Activated naive CD4-positive, alpha-beta T cell treated with anti-CD3 and anti-CD28 coated beads, Interleukin-2, amount 50 U/mL, for 24 hours (primary cell): Measurements from ENCODE around the gene DENND6A.
"Not testable (repeated sequence)": the region's sequence is repeated elsewhere in the genome, so short reads cannot be mapped to it uniquely, and the experiment has no call there.

Source experiments
- H3K27ac Mint-ChIP-seq: one replicate; pipeline ENCODE4 v1.8.0; 2021; ENCODE audit warnings: mild to moderate bottlenecking, mixed read lengths
- H3K27me3 Mint-ChIP-seq: one replicate; pipeline ENCODE4 v1.8.0; 2021; ENCODE audit warnings: mixed read lengths
- H3K36me3 Mint-ChIP-seq: one replicate; pipeline ENCODE4 v1.8.0; 2021; ENCODE audit warnings: mixed read lengths
- H3K4me1 Mint-ChIP-seq: one replicate; pipeline ENCODE4 v1.8.0; 2021; ENCODE audit warnings: mixed read lengths
- H3K4me3 Mint-ChIP-seq: one replicate; pipeline ENCODE4 v1.8.0; 2021; ENCODE audit warnings: mild to moderate bottlenecking, mixed read lengths
- H3K9me3 Mint-ChIP-seq: one replicate; pipeline ENCODE4 v1.8.0; 2021; ENCODE audit warnings: mixed read lengths

Gene DENND6A

GRCh38 chr3:57709031-57709430 lies 16.2 kb upstream of the DENND6A start:
- Mint-ChIP-seq H3K9me3 (no peaks in the 10 kb centered on the region), H3K4me3 (no peak overlapping the region), H3K4me1 (peaks cover 3% of the 10 kb centered on the region), H3K27me3 (no peaks in the 10 kb centered on the region), H3K36me3 (no peaks in the 10 kb centered on the region), H3K27ac (no peak overlapping the region)

- Mint-ChIP-seq H3K27me3 (no peaks in the 10 kb centered on the region), H3K27ac (no peak overlapping the region), H3K4me3 (no peak overlapping the region), H3K36me3 (no peaks in the 10 kb centered on the region), H3K4me1 (peaks cover 3% of the 10 kb centered on the region), H3K9me3 (no peaks in the 10 kb centered on the region)
Measured at GRCh38 chr3:57706462-57706861, 13.6 kb upstream of the DENND6A start.

GRCh38 chr3:57705351-57705750 lies 12.5 kb upstream of the DENND6A start:
- not testable (repeated sequence) for H3K27ac Mint-ChIP-seq, H3K4me1 Mint-ChIP-seq, H3K36me3 Mint-ChIP-seq

GRCh38 chr3:57701781-57702180 lies 8.9 kb upstream of the DENND6A start:
- H3K36me3 Mint-ChIP-seq = no peaks in the 10 kb centered on the region
- no peaks in the 10 kb centered on the region for H3K9me3 Mint-ChIP-seq
- H3K27ac Mint-ChIP-seq = no peak overlapping the region
- no peak overlapping the region for H3K4me3 Mint-ChIP-seq
- no peaks in the 10 kb centered on the region for H3K27me3 Mint-ChIP-seq
- H3K4me1 Mint-ChIP-seq = no peaks in the 10 kb centered on the region

More at GRCh38 chr3:57705351-57705750, 12.5 kb upstream of the DENND6A start:
- H3K27me3 Mint-ChIP-seq, H3K4me3 Mint-ChIP-seq, H3K9me3 Mint-ChIP-seq: not testable (repeated sequence)

- no peak overlapping the region for H3K4me3 Mint-ChIP-seq
- H3K36me3 Mint-ChIP-seq = no peaks in the 10 kb centered on the region
- H3K4me1 Mint-ChIP-seq = no peaks in the 10 kb centered on the region
- no peaks in the 10 kb centered on the region for H3K27me3 Mint-ChIP-seq
- H3K9me3 Mint-ChIP-seq = no peaks in the 10 kb centered on the region
- no peak overlapping the region for H3K27ac Mint-ChIP-seq
Measured at GRCh38 chr3:57700737-57701136, 7.9 kb upstream of the DENND6A start.

- no peaks in the 10 kb centered on the region for H3K36me3 Mint-ChIP-seq
- H3K4me1 Mint-ChIP-seq = no peaks in the 10 kb centered on the region
- no peak overlapping the region for H3K27ac Mint-ChIP-seq
- no peaks in the 10 kb centered on the region for H3K9me3 Mint-ChIP-seq
- H3K4me3 Mint-ChIP-seq = no peak overlapping the region
- H3K27me3 Mint-ChIP-seq = no peaks in the 10 kb centered on the region
Measured at GRCh38 chr3:57699591-57699990, 6.7 kb upstream of the DENND6A start.

GRCh38 chr3:57696801-57697321 lies 4.0 kb upstream of the DENND6A start:
- no peaks in the 10 kb centered on the region for H3K9me3 Mint-ChIP-seq
- H3K4me1 Mint-ChIP-seq = no peaks in the 10 kb centered on the region
- H3K27ac Mint-ChIP-seq = no peak overlapping the region
- no peaks in the 10 kb centered on the region for H3K36me3 Mint-ChIP-seq
- H3K4me3 Mint-ChIP-seq = no peak overlapping the region
- no peaks in the 10 kb centered on the region for H3K27me3 Mint-ChIP-seq

GRCh38 chr3:57694146-57694545 lies 1.3 kb upstream of the DENND6A start:
- Mint-ChIP-seq H3K4me1 (peaks cover 27% of the 10 kb centered on the region), H3K9me3 (no peaks in the 10 kb centered on the region), H3K27me3 (no peaks in the 10 kb centered on the region), H3K36me3 (no peaks in the 10 kb centered on the region), H3K27ac (no peak overlapping the region), H3K4me3 (peak overlapping the region; percentile 24)

- H3K27me3 Mint-ChIP-seq, H3K36me3 Mint-ChIP-seq, H3K9me3 Mint-ChIP-seq: not testable (repeated sequence)
- H3K27ac Mint-ChIP-seq = peak overlapping the region; percentile 86
- peaks cover 43% of the 10 kb centered on the region for H3K4me1 Mint-ChIP-seq
- H3K4me3 Mint-ChIP-seq = peak overlapping the region; percentile 91
Measured at GRCh38 chr3:57692133-57692395, 813 bp downstream of the DENND6A start.

- H3K27ac Mint-ChIP-seq = peak overlapping the region; percentile 86
- H3K36me3 Mint-ChIP-seq = peaks cover 2% of the 10 kb centered on the region
- H3K9me3 Mint-ChIP-seq = no peaks in the 10 kb centered on the region
- peaks cover 48% of the 10 kb centered on the region for H3K4me1 Mint-ChIP-seq
- H3K27me3 Mint-ChIP-seq = no peaks in the 10 kb centered on the region
- H3K4me3 Mint-ChIP-seq = peak overlapping the region; percentile 91
Measured at GRCh38 chr3:57691411-57692132, 1.3 kb downstream of the DENND6A start.

- Mint-ChIP-seq H3K27me3 (no peaks in the 10 kb centered on the region), H3K9me3 (no peaks in the 10 kb centered on the region), H3K27ac (peak overlapping the region; percentile 30), H3K4me1 (peaks cover 59% of the 10 kb centered on the region), H3K36me3 (peaks cover 2% of the 10 kb centered on the region), H3K4me3 (peak overlapping the region; percentile 26)
Measured at GRCh38 chr3:57689367-57690053, 3.4 kb downstream of the DENND6A start.

GRCh38 chr3:57688291-57688690 lies 4.6 kb downstream of the DENND6A start:
- H3K9me3 Mint-ChIP-seq = no peaks in the 10 kb centered on the region
- no peaks in the 10 kb centered on the region for H3K27me3 Mint-ChIP-seq
- H3K36me3 Mint-ChIP-seq = peaks cover 2% of the 10 kb centered on the region
- peaks cover 64% of the 10 kb centered on the region for H3K4me1 Mint-ChIP-seq
- peak overlapping the region; percentile 27 for H3K4me3 Mint-ChIP-seq
- H3K27ac Mint-ChIP-seq = peak overlapping the region; percentile 65

- Mint-ChIP-seq H3K4me3 (no peak overlapping the region), H3K9me3 (peaks cover 4% of the 10 kb centered on the region), H3K36me3 (peaks cover 21% of the 10 kb centered on the region), H3K27me3 (no peaks in the 10 kb centered on the region), H3K27ac (peak overlapping the region; percentile 17), H3K4me1 (peaks cover 76% of the 10 kb centered on the region)
Measured at GRCh38 chr3:57683286-57683685, 9.6 kb downstream of the DENND6A start.

- Mint-ChIP-seq H3K27me3 (no peaks in the 10 kb centered on the region), H3K4me1 (peaks cover 79% of the 10 kb centered on the region), H3K9me3 (peaks cover 4% of the 10 kb centered on the region), H3K36me3 (peaks cover 24% of the 10 kb centered on the region), H3K4me3 (peak overlapping the region; percentile 47), H3K27ac (peak overlapping the region; percentile 55)
Measured at GRCh38 chr3:57682284-57682683, 10.6 kb downstream of the DENND6A start.

- no peaks in the 10 kb centered on the region for H3K27me3 Mint-ChIP-seq
- H3K36me3 Mint-ChIP-seq = peaks cover 22% of the 10 kb centered on the region
- H3K4me1 Mint-ChIP-seq = peaks cover 78% of the 10 kb centered on the region
- H3K27ac Mint-ChIP-seq = no peak overlapping the region
- H3K4me3 Mint-ChIP-seq = no peak overlapping the region
- H3K9me3 Mint-ChIP-seq = peaks cover 4% of the 10 kb centered on the region
Measured at GRCh38 chr3:57681691-57682090, 11.2 kb downstream of the DENND6A start.

- H3K4me3 Mint-ChIP-seq = no peak overlapping the region
- peaks cover 22% of the 10 kb centered on the region for H3K36me3 Mint-ChIP-seq
- H3K27me3 Mint-ChIP-seq = no peaks in the 10 kb centered on the region
- peak overlapping the region; percentile 24 for H3K27ac Mint-ChIP-seq
- peaks cover 74% of the 10 kb centered on the region for H3K4me1 Mint-ChIP-seq
- H3K9me3 Mint-ChIP-seq = peaks cover 4% of the 10 kb centered on the region
Measured at GRCh38 chr3:57680046-57680445, 12.8 kb downstream of the DENND6A start.
